ENCODE data around the gene NRROS.

Gene NRROS

DNA sequence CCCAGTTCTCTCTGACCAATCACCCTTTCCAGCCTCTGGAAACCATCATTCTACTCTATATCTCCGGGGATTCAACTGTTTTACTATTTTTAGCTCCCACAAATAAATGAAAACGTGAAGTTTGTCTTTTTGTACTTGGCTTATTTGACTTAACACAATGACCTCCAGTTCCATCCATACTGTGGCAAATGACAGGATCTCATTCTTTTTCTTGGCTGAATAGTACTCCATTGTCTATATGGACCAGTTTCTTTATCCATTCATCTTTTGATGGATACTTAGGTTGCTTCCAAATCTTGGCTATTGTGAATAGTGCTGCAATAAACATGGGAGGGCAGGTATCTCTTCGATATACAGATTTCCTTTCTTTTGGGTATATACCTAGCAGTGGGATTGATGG is 34.1 kb downstream of the NRROS start:
- Mint-ChIP-seq H3K27ac (no peak overlapping the region), H3K9me3 (no peaks in the 10 kb centered on the region), H3K36me3 (peaks cover 5% of the 10 kb centered on the region), H3K4me1 (peaks cover 24% of the 10 kb centered on the region), H3K4me3 (no peak overlapping the region)
- no peak for DNase-seq (ENCODE audit: low spot score in 2 of 2)
- no peak for ATAC-seq

DNA sequence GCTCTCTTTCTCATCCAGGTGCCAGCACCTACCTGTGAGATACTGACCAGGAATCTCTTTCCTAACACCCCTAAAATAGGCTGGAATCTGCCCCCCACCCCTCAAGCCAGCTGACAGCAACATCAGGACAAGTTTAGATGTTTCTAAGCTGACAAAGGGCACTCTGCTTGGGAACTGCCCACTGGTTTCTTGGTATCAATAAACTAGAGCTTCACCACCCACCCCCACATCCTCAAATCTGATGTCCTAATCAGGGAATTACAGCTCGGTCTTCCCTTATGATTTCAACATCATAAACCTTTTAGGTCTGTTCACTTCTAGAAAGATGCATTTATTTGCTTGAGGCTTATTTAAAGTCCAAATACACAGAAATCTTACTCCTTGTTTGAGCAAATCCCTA is 37.9 kb downstream of the NRROS start:
- ATAC-seq: no peak
- no peaks in the 10 kb centered on the region for H3K36me3 Mint-ChIP-seq
- no peak overlapping the region for H3K4me3 Mint-ChIP-seq
- no peaks in the 10 kb centered on the region for H3K9me3 Mint-ChIP-seq
- no peak for DNase-seq (ENCODE audit: low spot score in 2 of 2)
- H3K27ac Mint-ChIP-seq: no peak overlapping the region
- peaks cover 11% of the 10 kb centered on the region for H3K4me1 Mint-ChIP-seq

DNA sequence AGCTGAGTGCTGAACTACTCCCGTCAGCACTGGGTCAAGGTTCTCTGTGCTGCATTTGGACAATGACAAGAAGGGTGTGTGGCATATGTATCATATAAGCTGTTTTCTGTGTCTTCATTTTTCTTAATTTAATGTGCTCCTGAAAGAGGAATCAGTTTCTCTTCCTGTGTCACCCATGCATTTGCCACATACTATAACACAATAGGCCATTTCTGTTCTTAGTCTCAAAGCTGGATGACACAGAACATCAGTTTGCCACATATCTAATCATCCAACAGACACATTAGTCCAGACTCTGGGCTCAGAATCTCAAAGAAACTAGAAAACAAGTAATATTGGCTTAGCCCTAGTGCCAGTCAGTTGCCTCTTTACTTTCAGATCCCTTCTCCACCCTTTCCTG is 38.4 kb downstream of the NRROS start:
- Mint-ChIP-seq H3K4me1 (peaks cover 11% of the 10 kb centered on the region), H3K36me3 (no peaks in the 10 kb centered on the region), H3K9me3 (no peaks in the 10 kb centered on the region), H3K4me3 (no peak overlapping the region), H3K27ac (no peak overlapping the region)
- no peak for DNase-seq (ENCODE audit: low spot score in 2 of 2)
- peak; percentile 40 for ATAC-seq

DNA sequence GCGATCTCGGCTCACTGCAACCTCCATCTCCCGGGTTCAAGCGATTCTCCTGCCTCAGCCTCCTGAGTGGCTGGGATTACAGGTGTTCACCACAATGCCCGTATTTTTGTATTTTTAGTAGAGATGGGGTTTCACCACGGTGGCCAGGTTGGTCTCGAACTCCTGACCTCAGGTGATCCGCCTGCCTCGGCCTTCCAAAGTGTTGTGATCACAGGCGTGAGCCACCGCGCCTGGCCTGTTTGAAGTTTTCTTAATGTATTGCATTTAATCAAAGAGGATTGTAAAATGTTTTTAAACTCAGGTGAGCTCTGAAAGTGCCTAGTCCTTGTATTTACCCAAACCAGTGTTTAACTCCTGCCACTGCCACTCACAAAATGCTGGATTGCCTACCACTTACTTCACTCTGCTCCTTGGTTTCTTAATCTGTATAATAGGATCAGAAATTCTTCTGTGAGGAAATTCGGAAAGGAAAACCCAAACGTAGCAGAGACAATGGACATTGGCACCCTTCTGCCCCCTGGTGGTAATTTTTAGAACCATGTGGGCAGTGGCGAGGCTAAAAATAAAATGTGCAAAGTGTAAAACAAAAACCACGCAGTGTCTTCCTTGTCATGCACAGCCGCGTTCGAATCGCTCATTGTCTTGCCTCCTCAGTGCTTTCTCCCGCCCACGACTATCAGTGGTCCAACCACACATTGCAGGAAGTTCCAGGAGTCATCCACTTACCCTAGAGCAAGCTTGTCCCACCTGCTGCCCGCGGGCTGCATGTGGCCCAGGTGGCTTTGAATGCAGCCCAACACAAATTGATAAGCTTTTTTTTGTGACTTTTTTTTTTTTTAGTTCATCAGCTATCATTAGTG is 45.3 kb downstream of the NRROS start:
- Mint-ChIP-seq H3K4me1 (peaks cover 24% of the 10 kb centered on the region), H3K4me3 (peak overlapping the region; percentile 52), H3K9me3 (no peaks in the 10 kb centered on the region), H3K27ac (peak overlapping the region; percentile 63), H3K36me3 (no peaks in the 10 kb centered on the region)
- peak; percentile 53 to 85 for DNase-seq (ENCODE audit: low spot score in 2 of 2)
- peak; percentile 98 for ATAC-seq

DNA sequence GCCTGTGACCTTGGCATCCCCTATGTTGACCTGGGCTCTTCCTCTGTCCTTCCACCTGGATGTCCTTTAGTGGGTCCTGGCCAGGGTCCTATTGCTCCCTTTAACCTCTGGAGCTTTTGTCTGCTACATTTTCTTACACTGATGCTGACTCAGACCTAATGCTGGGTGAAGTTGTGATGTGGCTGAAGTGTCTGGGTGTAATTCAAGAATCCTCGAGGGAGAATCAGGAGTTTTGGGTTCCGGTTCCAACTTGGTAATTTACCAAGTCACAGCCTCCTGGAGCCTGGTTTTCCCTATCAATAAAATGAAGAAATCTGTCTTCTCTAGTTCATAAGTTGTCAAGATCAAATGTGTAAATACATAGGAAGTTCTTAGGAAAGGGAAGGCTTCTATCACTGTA is 46.9 kb downstream of the NRROS start:
- Mint-ChIP-seq H3K36me3 (no peaks in the 10 kb centered on the region), H3K4me3 (no peak overlapping the region), H3K27ac (no peak overlapping the region), H3K4me1 (peaks cover 24% of the 10 kb centered on the region), H3K9me3 (no peaks in the 10 kb centered on the region)
- DNase-seq (ENCODE audit: low spot score in 2 of 2) (no peak), ATAC-seq (no peak)

DNA sequence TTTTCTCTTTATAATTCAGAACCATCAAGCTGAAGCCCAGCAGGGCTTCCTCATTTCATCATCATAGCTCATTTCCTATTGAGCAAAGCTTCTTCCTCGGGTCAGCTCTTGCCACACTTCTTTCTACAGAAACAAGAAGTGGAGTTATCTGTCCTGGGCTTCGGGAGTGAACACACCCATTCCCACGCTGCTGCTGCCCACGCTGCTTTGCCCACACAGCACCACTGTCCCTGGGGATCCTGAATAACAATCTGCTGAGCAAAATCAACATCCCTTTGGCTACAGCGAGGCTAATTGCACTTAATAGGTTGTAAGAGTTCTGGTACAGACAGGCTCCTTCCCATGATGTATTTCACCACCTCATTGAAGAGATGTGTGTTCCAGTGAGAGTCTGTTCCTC is 48.9 kb downstream of the NRROS start:
- H3K27ac Mint-ChIP-seq: no peak overlapping the region
- H3K36me3 Mint-ChIP-seq: no peaks in the 10 kb centered on the region
- peaks cover 24% of the 10 kb centered on the region for H3K4me1 Mint-ChIP-seq
- H3K9me3 Mint-ChIP-seq: no peaks in the 10 kb centered on the region
- DNase-seq (ENCODE audit: low spot score in 2 of 2): no peak
- no peak overlapping the region for H3K4me3 Mint-ChIP-seq
- ATAC-seq: no peak

DNA sequence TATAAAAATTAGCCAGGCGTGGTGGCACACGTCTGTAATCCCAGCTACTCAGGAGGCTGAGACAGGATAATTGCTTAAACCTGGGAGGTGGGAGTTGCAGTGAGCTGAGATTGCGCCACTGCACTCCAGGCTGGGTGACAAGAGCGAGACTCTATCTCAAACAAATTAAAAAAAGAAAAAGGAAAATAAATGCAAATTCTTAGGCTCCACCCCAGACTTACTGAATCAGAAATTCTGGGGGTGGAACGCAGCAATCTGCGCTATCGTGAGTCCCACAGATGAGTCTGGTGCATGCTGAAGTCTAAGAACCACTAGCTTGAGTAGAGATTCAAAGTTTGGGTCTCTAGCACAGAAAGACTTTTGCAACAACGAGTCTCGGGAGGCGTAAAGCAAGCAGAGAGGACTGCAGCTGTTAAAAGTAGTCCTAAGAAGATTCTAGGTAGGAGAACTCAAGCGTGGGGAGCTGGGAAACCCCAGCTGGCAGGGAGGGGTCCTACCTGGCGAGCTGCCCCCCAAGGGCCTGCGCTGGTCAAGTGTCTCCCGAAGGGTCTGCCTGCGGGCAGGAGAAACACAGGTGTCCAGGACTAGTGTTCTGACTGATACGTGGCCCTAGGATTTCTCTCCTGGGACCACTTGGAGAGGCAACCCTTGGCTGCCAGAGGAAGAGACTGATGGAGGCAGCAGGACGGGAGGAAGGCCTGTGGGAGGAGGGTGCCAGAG is 50.6 kb downstream of the NRROS start:
- Mint-ChIP-seq H3K27ac (no peak overlapping the region), H3K4me3 (no peak overlapping the region), H3K9me3 (no peaks in the 10 kb centered on the region), H3K4me1 (peaks cover 13% of the 10 kb centered on the region), H3K36me3 (peaks cover 16% of the 10 kb centered on the region)
- DNase-seq (ENCODE audit: low spot score in 2 of 2): no peak
- ATAC-seq: no peak

DNA sequence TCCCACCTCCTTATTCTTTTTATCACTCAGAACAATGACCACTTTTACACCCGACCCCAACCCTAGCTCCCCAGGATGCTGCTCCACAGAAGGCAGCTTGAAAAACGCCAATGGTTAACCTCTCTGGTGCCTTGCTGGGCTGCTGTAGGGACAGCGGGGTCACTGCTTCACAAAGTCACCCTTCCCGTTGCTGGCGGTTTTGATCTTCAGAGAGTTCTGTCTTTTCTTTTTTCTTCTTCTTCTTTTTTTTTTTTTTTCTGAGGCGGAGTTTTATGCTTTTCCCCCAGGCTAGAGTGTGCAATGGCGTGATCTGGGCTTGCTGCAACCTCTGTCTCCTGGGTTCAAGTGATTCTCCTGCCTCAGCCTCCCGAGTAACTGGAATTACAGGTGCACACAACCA is 51.9 kb downstream of the NRROS start:
- Mint-ChIP-seq H3K27ac (no peak overlapping the region), H3K36me3 (peaks cover 29% of the 10 kb centered on the region), H3K4me1 (peaks cover 18% of the 10 kb centered on the region), H3K9me3 (no peaks in the 10 kb centered on the region), H3K4me3 (no peak overlapping the region)
- DNase-seq (ENCODE audit: low spot score in 2 of 2) (no peak), ATAC-seq (no peak)

DNA sequence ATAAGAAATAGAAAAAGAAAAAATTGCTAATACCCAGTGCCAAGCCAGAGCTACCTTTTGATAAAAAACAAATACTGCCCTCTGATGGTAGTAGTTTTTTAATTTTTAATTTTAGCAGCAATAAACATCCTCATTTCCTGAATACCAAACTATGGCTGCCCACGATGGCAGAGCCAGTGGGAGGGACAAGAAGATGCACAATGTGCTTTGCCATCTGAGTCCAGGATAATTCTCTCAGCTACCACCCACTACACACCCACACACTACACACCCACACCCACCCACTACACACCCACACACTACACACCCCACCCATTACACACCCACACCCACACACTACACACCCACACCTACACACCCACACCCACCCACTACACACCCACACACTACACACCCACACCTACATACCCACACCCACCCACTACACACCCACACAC is 54.7 kb downstream of the NRROS start:
- Mint-ChIP-seq H3K4me3 (no peak overlapping the region), H3K27ac (peak overlapping the region; percentile 89), H3K36me3 (peaks cover 30% of the 10 kb centered on the region), H3K9me3 (no peaks in the 10 kb centered on the region), H3K4me1 (peaks cover 12% of the 10 kb centered on the region)
- no peak for DNase-seq (ENCODE audit: low spot score in 2 of 2)
- ATAC-seq: peak; percentile 48

DNA sequence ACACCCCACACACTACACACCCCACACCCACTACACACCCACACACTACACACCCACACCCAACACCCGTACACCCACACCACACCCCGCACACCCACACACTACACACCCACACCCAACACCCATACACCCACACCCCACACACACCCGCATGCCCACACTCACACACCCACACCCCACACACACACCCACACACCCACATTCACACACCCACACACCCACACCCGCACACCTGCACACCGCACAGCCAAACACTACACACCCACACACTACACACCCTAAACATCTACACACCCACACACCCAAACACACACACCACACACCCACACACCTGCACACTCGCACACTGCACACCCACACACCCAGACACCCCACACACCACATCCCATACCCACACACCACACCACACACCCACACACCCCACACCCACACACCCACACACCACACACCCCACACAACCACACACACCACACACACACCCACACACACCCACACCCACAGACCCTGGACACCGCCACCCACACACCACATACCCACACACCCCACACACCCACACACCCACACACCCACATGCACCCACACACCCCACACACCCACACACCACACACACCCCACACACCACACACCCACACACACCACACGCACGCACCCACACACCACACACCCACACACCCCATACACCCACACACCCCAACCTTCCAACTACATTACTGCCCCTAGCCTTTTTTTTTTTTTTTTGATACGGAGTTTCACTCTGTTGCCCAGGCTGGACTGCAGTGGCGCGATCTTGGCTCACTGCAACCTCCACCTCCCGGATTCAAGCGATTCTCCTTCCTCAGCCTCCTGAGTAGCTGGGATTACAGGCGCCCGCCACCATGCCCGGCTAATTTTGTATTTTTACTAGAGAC is 55.7 kb downstream of the NRROS start:
- Mint-ChIP-seq H3K27ac (peak overlapping the region; percentile 99), H3K9me3 (no peaks in the 10 kb centered on the region), H3K4me3 (peak overlapping the region; percentile 47), H3K36me3 (peaks cover 30% of the 10 kb centered on the region), H3K4me1 (peaks cover 12% of the 10 kb centered on the region)
- DNase-seq (ENCODE audit: low spot score in 2 of 2): no peak
- peak; percentile 42 for ATAC-seq

DNA sequence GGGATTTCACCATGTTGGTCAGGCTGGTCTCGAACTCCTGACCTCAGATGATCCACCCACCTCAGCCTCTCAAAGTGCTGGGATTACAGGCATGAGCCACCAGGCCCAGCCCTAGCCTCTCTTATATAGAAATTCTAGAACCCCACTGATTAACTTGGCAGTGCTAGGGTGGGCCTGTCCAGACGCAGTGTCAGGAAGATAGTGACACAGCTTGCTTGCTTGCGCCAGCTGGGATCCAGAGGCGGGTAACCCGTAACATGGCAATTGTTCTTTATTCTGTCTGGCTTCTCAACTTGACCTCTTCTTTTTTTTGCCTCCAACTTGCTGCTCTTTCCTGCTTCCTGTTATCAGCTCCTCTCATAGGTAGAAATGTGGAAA is 56.3 kb downstream of the NRROS start:
- Mint-ChIP-seq H3K36me3 (peaks cover 30% of the 10 kb centered on the region), H3K4me3 (peak overlapping the region; percentile 47), H3K4me1 (peaks cover 12% of the 10 kb centered on the region), H3K27ac (peak overlapping the region; percentile 99), H3K9me3 (no peaks in the 10 kb centered on the region)
- DNase-seq (ENCODE audit: low spot score in 2 of 2) (no peak), ATAC-seq (peak; percentile 68)

DNA sequence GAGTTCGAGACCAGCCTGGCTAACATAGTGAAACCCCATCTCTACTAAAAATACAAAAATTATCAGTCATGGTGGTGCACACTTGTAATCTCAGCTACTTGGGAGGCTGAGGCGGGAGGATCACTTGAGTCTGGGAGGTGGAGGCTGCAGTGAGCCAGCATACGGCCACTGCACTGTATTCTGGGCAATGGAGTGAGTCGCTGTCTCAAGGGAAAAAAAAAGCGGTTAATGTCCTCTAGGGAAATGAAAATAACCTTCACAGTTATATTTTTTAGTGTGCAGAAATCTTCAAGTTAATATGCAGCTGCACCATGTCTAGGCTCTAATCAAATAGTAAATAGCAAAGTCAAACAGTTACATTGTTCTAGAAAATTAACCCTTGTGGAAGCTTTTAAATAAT is 57.8 kb downstream of the NRROS start:
- no peak overlapping the region for H3K27ac Mint-ChIP-seq
- DNase-seq (ENCODE audit: low spot score in 2 of 2) (no peak), ATAC-seq (no peak)
- H3K4me1 Mint-ChIP-seq: peaks cover 12% of the 10 kb centered on the region
- no peaks in the 10 kb centered on the region for H3K9me3 Mint-ChIP-seq
- no peak overlapping the region for H3K4me3 Mint-ChIP-seq
- H3K36me3 Mint-ChIP-seq: peaks cover 30% of the 10 kb centered on the region

DNA sequence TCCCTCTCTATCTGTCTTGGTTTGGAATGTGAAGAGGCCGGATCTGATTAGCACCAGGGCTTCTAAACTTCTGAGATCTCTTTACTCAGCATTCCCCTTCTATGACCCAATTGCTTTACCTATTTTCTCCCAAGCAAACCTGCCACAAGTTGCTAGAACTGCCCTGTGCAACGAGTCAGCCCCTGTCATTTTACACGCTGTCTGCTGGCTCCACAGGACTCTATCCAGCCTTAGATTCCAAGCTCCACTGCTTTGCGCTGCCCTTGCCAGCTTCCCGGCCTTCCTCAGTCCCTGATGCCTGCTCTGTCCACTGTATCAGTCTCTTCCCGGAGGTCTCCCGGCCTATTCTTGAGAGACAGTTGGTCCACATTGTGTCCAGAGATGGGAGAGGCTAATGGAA is 60.3 kb downstream of the NRROS start:
- H3K9me3 Mint-ChIP-seq: no peaks in the 10 kb centered on the region
- ATAC-seq: no peak
- no peak for DNase-seq (ENCODE audit: low spot score in 2 of 2)
- H3K4me3 Mint-ChIP-seq: no peak overlapping the region
- H3K36me3 Mint-ChIP-seq: peaks cover 17% of the 10 kb centered on the region
- no peak overlapping the region for H3K27ac Mint-ChIP-seq
- peaks cover 12% of the 10 kb centered on the region for H3K4me1 Mint-ChIP-seq

DNA sequence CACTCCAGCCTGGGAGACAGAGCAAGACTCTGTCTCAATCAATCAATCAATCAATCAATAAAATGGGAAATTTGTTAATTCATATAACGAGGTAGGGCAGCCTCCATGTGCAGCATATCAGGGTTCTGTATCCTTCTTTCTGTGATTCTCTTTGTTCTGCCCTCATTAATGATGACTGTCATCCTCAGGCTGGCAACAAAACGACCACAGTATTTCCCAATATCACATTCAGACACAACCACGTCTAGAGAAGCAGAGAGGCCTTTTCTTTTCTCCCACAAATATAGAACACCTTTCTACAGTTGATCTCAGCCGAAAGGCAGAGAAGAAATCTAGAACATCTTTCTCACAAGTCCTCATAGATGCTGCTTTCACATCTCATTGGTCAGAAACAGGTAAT is 61.3 kb downstream of the NRROS start:
- DNase-seq (ENCODE audit: low spot score in 2 of 2) (no peak), ATAC-seq (no peak)
- Mint-ChIP-seq H3K9me3 (no peaks in the 10 kb centered on the region), H3K27ac (no peak overlapping the region), H3K36me3 (peaks cover 7% of the 10 kb centered on the region), H3K4me1 (peaks cover 3% of the 10 kb centered on the region), H3K4me3 (no peak overlapping the region)

DNA sequence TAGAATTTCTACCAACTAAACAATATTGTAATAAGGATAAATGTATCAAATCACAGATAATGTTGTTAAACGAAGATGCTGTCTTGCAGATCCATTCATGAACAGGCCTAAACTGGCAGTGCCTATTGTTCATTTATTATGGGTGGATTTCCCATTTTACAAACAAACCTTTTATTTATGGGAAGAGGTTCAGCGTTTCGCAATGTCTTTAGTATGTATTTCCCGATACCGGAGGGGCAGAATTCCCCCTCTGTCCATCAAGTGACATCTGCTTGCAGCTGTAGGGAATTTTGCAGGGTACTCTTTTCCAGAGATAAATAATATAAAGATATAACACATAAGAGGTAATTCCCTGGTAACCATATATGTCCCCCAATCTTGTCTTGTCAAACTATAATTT is 66.8 kb downstream of the NRROS start:
- DNase-seq (ENCODE audit: low spot score in 2 of 2): no peak
- Mint-ChIP-seq H3K9me3 (no peaks in the 10 kb centered on the region), H3K36me3 (peaks cover 3% of the 10 kb centered on the region), H3K4me3 (no peak overlapping the region), H3K27ac (no peak overlapping the region), H3K4me1 (peaks cover 9% of the 10 kb centered on the region)
- ATAC-seq: no peak
